OCI-LY3 (cell line): ENCODE data around the gene HNRNPLL.

Source experiments
- CTCF ChIP-seq: fragments of 200-600, 300-600 bp; sonication (generic); IDR thresholded peaks from 2 replicates; pipeline ENCODE4 v1.5.1; 2014; ENCODE audit warnings: antibody characterized with exemption, low read length, low read depth
- EZH2phosphoT487 ChIP-seq: fragments of 200-600 bp; shearing (Covaris generic); IDR thresholded peaks from 2 replicates; pipeline ENCODE4 v1.6.1; 2018; ENCODE audit warnings: antibody characterized with exemption, mixed run types, low read depth

DNA sequence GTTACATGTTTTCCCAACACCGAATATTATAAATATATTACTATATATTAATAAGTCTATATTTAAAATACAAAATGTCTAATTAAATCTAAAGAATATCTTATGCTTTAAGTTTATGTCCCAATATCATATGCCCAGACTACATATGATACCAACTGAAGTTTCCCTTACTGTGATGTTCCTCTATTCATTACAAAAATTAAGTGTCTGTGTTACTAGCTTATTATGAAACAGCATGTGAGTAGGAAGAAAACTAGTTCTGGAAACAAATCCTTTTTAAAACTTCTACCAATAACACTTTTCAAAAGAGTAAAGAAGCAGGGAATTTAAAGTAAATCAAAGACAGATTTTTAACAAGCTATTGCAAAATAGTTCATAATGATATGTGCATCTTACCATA is 17.8 kb downstream of the HNRNPLL start:
- no peak for TF ChIP-seq CTCF
- TF ChIP-seq EZH2phosphoT487, result no peak
